MCF 10A (cell line): ENCODE results near the gene TRH. TPM values are rescaled to one million over a fixed set of nuclear protein-coding genes. Genes with fewer than 3 reads are reported as not detected.
"Not testable (repeated sequence)": the region's sequence is repeated elsewhere in the genome, so short reads cannot be mapped to it uniquely, and the experiment has no call there.

Experiments used
- BruUV-seq: library from RNA; stranded (reverse); fragments of 400-500 nt; replicated peaks from 2 replicates; lab custom pipeline; 2021; lab: Mats Ljungman, UMichigan
- CTCF ChIA-PET: fragments of 300-600 bp; sonication (Branson Sonifier 250); formaldehyde crosslinking; extraction: SDS; loops from one replicate; lab custom pipeline; 2021; ENCODE audit warnings: antibody characterized with exemption, inconsistent platforms; lab: Yijun Ruan, JAX
- POLR2A ChIA-PET: fragments of 300-600, 350-650 bp; sonication (Branson Sonifier 250); formaldehyde crosslinking; extraction: SDS; loops from one replicate; lab custom pipeline; 2020; ENCODE audit warnings: antibody characterized with exemption, inconsistent platforms; lab: Yijun Ruan, JAX
- DNase-seq: peaks from one replicate; pipeline ENCODE4 v3.0.0-alpha.2; 2018; ENCODE audit not compliant: unreplicated experiment
- H3K27ac Mint-ChIP-seq: one replicate; pipeline ENCODE4 v1.8.0; 2022; ENCODE audit warnings: mild to moderate bottlenecking, low read depth, mixed read lengths; ENCODE audit not compliant: unreplicated experiment
- H3K27me3 Mint-ChIP-seq: one replicate; pipeline ENCODE4 v1.8.0; 2022; ENCODE audit warnings: mixed read lengths; ENCODE audit not compliant: insufficient read depth, unreplicated experiment
- H3K36me3 Mint-ChIP-seq: one replicate; pipeline ENCODE4 v1.8.0; 2022; ENCODE audit warnings: mild to moderate bottlenecking, moderate library complexity, mixed read lengths; ENCODE audit not compliant: insufficient read depth, unreplicated experiment
- H3K4me1 Mint-ChIP-seq: one replicate; pipeline ENCODE4 v1.8.0; 2022; ENCODE audit warnings: mixed read lengths; ENCODE audit not compliant: insufficient read depth, unreplicated experiment
- H3K4me3 Mint-ChIP-seq: one replicate; pipeline ENCODE4 v1.8.0; 2022; ENCODE audit warnings: mild to moderate bottlenecking, moderate library complexity, mixed read lengths; ENCODE audit not compliant: unreplicated experiment
- H3K9me3 Mint-ChIP-seq: one replicate; pipeline ENCODE4 v1.8.0; 2022; ENCODE audit warnings: mixed read lengths; ENCODE audit not compliant: unreplicated experiment
- CTCF ChIP-seq: fragments of 200-600 bp; IDR thresholded peaks from one replicate; pipeline ENCODE4 v1.8.0; 2022; ENCODE audit warnings: antibody characterized with exemption, mild to moderate bottlenecking; ENCODE audit not compliant: unreplicated experiment
- intact Hi-C: fragments of 100-400 bp; cut with micrococcal nuclease; formaldehyde crosslinking; loops from 2 replicates; pipeline ENCODE4 v1.14.1; 2022
- total RNA-seq: library from RNA; stranded (reverse); gene quantifications from 2 replicates; pipeline ENCODE4 v1.2.3, GENCODE V29; 2022

The TRH gene
- total RNA-seq, 1 experiment from 2014 or later: not detected

GRCh38 chr3:129996073-129996472 lies 21.6 kb downstream of the TRH start:
- ChIA-PET POLR2A (no interaction called here), CTCF (interaction anchor here (1.1 to 1.3 kb wide), 4 partner anchors 54 to 367 kb away, joined by 4 to 14 read pairs (median 5); no protein-coding TSS in a partner anchor)
- no peak for TF ChIP-seq CTCF
- no peaks in the 10 kb centered on the region for H3K9me3 Mint-ChIP-seq
- H3K27ac Mint-ChIP-seq: no peak overlapping the region
- no TSS peak for BruUV-seq
- intact Hi-C loops: no loop called here
- no peaks in the 10 kb centered on the region for H3K4me1 Mint-ChIP-seq
- peaks cover 4% of the 10 kb centered on the region for H3K36me3 Mint-ChIP-seq
- DNase-seq: no peak
- no peak overlapping the region for H3K4me3 Mint-ChIP-seq
- peaks cover 43% of the 10 kb centered on the region for H3K27me3 Mint-ChIP-seq

GRCh38 chr3:129999176-129999575 lies 24.7 kb downstream of the TRH start:
- CTCF ChIA-PET: interaction anchor here (2.0 kb wide), 1 partner anchor 56 kb away, joined by 8 read pairs; no protein-coding TSS in a partner anchor
- not testable (repeated sequence) for H3K27ac Mint-ChIP-seq

GRCh38 chr3:130002666-130003598 lies 28.4 kb downstream of the TRH start:
- Mint-ChIP-seq H3K4me3 (peak overlapping the region; percentile 61), H3K27me3 (peaks cover 48% of the 10 kb centered on the region)
- not testable (repeated sequence) for H3K27ac Mint-ChIP-seq, H3K9me3 Mint-ChIP-seq, H3K36me3 Mint-ChIP-seq, H3K4me1 Mint-ChIP-seq, BruUV-seq
- intact Hi-C loops: loop anchor here (2.0 to 5.0 kb wide), 3 partner anchors 60 to 512 kb away; no protein-coding TSS in a partner anchor
- TF ChIP-seq CTCF: peak; percentile 76
- DNase-seq: peak; percentile 30
- ChIA-PET CTCF (interaction anchor here (0.6 to 2.6 kb wide), 11 partner anchors 8 to 755 kb away, joined by 3 to 41 read pairs (median 5); no protein-coding TSS in a partner anchor), POLR2A (interaction anchor here (0.7 kb wide), 1 partner anchor 344 kb away, joined by 3 read pairs; no protein-coding TSS in a partner anchor)

More at GRCh38 chr3:129999176-129999575, 24.7 kb downstream of the TRH start:
- POLR2A ChIA-PET, H3K4me1 Mint-ChIP-seq, DNase-seq, H3K4me3 Mint-ChIP-seq, H3K9me3 Mint-ChIP-seq, H3K36me3 Mint-ChIP-seq, BruUV-seq, intact Hi-C loops: not testable (repeated sequence)
- H3K27me3 Mint-ChIP-seq: peaks cover 50% of the 10 kb centered on the region

- DNase-seq: no peak
- H3K4me3 Mint-ChIP-seq: no peak overlapping the region
- H3K9me3 Mint-ChIP-seq: no peaks in the 10 kb centered on the region
- no peaks in the 10 kb centered on the region for H3K4me1 Mint-ChIP-seq
- ChIA-PET POLR2A (no interaction called here), CTCF (interaction anchor here (3.4 kb wide), 1 partner anchor 68 kb away, joined by 16 read pairs; no protein-coding TSS in a partner anchor)
- intact Hi-C loops: no loop called here
- no TSS peak for BruUV-seq
- TF ChIP-seq CTCF: no peak
- H3K36me3 Mint-ChIP-seq: no peaks in the 10 kb centered on the region
- no peak overlapping the region for H3K27ac Mint-ChIP-seq
- H3K27me3 Mint-ChIP-seq: peaks cover 48% of the 10 kb centered on the region
Observed at GRCh38 chr3:130010556-130010955, 36.0 kb downstream of the TRH start.

GRCh38 chr3:130012108-130012507 lies 37.6 kb downstream of the TRH start:
- POLR2A ChIA-PET, intact Hi-C loops, H3K9me3 Mint-ChIP-seq: not testable (repeated sequence)

GRCh38 chr3:130013246-130013645 lies 38.7 kb downstream of the TRH start:
- BruUV-seq, H3K4me1 Mint-ChIP-seq, H3K4me3 Mint-ChIP-seq, H3K27ac Mint-ChIP-seq, intact Hi-C loops, POLR2A ChIA-PET, DNase-seq, H3K9me3 Mint-ChIP-seq, H3K36me3 Mint-ChIP-seq: not testable (repeated sequence)
- H3K27me3 Mint-ChIP-seq: peaks cover 51% of the 10 kb centered on the region
- CTCF ChIA-PET: interaction anchor here (0.6 kb wide), 1 partner anchor 170 kb away, joined by 3 read pairs; no protein-coding TSS in a partner anchor

More at GRCh38 chr3:130012108-130012507, 37.6 kb downstream of the TRH start:
- H3K36me3 Mint-ChIP-seq, H3K4me3 Mint-ChIP-seq, BruUV-seq, H3K4me1 Mint-ChIP-seq, H3K27ac Mint-ChIP-seq: not testable (repeated sequence)
- CTCF ChIA-PET: interaction anchor here (0.7 to 3.4 kb wide), 3 partner anchors 49 to 70 kb away, joined by 3 to 16 read pairs (median 5); no protein-coding TSS in a partner anchor
- H3K27me3 Mint-ChIP-seq: peaks cover 50% of the 10 kb centered on the region
- peak; percentile 5 for DNase-seq
